Ishikawa (cell line): ENCODE results near the gene SRD5A1.

Experiments
- CEBPB ChIP-seq: IDR thresholded peaks from 2 replicates; pipeline ENCODE4 v1.6.1; 2012
- CREB1 ChIP-seq: IDR thresholded peaks from 2 replicates; pipeline ENCODE4 v1.6.1; 2012; ENCODE audit warnings: low read depth
- EGR1 ChIP-seq: IDR thresholded peaks from 2 replicates; pipeline ENCODE4 v1.6.1; 2012
- EP300 ChIP-seq: IDR thresholded peaks from 2 replicates; pipeline ENCODE4 v1.6.1; 2012; ENCODE audit warnings: borderline replicate concordance
- FOXM1 ChIP-seq: IDR thresholded peaks from 2 replicates; pipeline ENCODE4 v1.6.1; 2012; ENCODE audit warnings: low read depth, borderline replicate concordance
- NFIC ChIP-seq: IDR thresholded peaks from 2 replicates; pipeline ENCODE4 v1.6.1; 2012
- RAD21 ChIP-seq: IDR thresholded peaks from 2 replicates; pipeline ENCODE4 v1.6.1; 2012; ENCODE audit warnings: low read depth
- TAF1 ChIP-seq: IDR thresholded peaks from 2 replicates; pipeline ENCODE4 v1.6.1; 2012; ENCODE audit warnings: low read depth, mild to moderate bottlenecking
- TCF12 ChIP-seq: IDR thresholded peaks from 2 replicates; pipeline ENCODE4 v1.6.1; 2012; ENCODE audit warnings: low read depth
- TEAD4 ChIP-seq: IDR thresholded peaks from 2 replicates; pipeline ENCODE4 v1.6.1; 2012
- YY1 ChIP-seq: IDR thresholded peaks from 2 replicates; pipeline ENCODE4 v1.6.1; 2012; ENCODE audit warnings: low read depth
- ZBTB7A ChIP-seq: IDR thresholded peaks from 2 replicates; pipeline ENCODE4 v1.6.1; 2012; ENCODE audit warnings: low read depth
- TF ChIP-seq, protein P1 (sequence below): IDR thresholded peaks from 2 replicates; pipeline ENCODE4 v1.6.1; 2012; ENCODE audit warnings: low read depth, mild to moderate bottlenecking
- TF ChIP-seq, protein P2 (sequence below): IDR thresholded peaks from 2 replicates; pipeline ENCODE4 v1.6.1; 2012
- TF ChIP-seq, protein P3 (sequence below): IDR thresholded peaks from 2 replicates; pipeline ENCODE4 v1.6.1; 2012

SRD5A1 gene

DNA sequence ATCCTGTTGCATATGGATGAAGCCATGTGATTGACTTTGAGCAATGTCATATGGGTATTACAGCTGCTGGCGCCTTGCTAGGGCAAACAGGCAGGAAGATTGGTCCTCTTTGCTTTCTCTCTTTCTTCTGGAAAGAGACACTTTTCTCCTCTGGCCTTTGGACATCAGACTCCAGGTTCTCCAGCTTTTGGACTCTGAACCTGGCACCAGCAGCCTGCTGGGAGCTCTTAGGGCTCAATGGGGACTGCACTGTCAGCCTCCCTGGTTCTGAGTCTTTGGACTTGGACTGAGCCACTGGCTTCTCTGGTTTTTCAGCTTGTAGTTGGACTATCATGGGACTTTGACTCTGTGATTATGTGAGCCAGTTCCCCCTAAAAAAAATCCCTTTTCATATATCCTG, 45.1 kb downstream of the SRD5A1 start:
- TF ChIP-seq CREB1 (no peak), TAF1 (no peak), EP300 (no peak), RAD21 (no peak), NFIC (no peak), EGR1 (no peak), CEBPB (no peak), FOXM1 (no peak), TCF12 (no peak), TEAD4 (no peak)
- TF ChIP-seq, protein P1, sequence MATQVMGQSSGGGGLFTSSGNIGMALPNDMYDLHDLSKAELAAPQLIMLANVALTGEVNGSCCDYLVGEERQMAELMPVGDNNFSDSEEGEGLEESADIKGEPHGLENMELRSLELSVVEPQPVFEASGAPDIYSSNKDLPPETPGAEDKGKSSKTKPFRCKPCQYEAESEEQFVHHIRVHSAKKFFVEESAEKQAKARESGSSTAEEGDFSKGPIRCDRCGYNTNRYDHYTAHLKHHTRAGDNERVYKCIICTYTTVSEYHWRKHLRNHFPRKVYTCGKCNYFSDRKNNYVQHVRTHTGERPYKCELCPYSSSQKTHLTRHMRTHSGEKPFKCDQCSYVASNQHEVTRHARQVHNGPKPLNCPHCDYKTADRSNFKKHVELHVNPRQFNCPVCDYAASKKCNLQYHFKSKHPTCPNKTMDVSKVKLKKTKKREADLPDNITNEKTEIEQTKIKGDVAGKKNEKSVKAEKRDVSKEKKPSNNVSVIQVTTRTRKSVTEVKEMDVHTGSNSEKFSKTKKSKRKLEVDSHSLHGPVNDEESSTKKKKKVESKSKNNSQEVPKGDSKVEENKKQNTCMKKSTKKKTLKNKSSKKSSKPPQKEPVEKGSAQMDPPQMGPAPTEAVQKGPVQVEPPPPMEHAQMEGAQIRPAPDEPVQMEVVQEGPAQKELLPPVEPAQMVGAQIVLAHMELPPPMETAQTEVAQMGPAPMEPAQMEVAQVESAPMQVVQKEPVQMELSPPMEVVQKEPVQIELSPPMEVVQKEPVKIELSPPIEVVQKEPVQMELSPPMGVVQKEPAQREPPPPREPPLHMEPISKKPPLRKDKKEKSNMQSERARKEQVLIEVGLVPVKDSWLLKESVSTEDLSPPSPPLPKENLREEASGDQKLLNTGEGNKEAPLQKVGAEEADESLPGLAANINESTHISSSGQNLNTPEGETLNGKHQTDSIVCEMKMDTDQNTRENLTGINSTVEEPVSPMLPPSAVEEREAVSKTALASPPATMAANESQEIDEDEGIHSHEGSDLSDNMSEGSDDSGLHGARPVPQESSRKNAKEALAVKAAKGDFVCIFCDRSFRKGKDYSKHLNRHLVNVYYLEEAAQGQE: no peak
- TF ChIP-seq, protein P2, sequence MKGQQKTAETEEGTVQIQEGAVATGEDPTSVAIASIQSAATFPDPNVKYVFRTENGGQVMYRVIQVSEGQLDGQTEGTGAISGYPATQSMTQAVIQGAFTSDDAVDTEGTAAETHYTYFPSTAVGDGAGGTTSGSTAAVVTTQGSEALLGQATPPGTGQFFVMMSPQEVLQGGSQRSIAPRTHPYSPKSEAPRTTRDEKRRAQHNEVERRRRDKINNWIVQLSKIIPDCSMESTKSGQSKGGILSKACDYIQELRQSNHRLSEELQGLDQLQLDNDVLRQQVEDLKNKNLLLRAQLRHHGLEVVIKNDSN: no peak
- TF ChIP-seq, protein P3, sequence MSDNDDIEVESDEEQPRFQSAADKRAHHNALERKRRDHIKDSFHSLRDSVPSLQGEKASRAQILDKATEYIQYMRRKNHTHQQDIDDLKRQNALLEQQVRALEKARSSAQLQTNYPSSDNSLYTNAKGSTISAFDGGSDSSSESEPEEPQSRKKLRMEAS: no peak

DNA sequence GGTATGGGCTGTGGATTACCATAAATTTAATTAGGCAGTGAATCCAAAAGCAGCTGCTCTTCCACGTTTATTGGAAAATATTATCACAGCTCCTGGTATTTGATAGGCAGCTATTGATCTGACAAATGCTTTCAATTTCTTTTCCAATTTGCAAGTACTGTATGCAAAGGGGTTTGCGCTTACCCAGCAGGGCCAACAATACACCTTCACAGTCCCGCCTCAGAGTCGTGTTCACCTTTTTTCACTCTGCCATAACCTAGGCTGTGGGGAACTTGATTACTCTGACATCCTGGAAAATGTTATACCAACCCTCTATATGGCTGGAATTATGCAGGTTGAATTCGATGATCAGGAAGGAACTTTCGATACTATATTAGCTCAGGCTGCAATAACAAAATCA, 47.7 kb downstream of the SRD5A1 start:
- TF ChIP-seq EP300 (no peak), EGR1 (no peak), CEBPB (no peak), FOXM1 (no peak), YY1 (no peak), TAF1 (no peak), CREB1 (no peak), ZBTB7A (no peak), NFIC (no peak), TCF12 (no peak), TEAD4 (no peak), RAD21 (no peak)
- TF ChIP-seq, protein P1: no peak
- TF ChIP-seq, protein P2: no peak
- TF ChIP-seq, protein P3: no peak

DNA sequence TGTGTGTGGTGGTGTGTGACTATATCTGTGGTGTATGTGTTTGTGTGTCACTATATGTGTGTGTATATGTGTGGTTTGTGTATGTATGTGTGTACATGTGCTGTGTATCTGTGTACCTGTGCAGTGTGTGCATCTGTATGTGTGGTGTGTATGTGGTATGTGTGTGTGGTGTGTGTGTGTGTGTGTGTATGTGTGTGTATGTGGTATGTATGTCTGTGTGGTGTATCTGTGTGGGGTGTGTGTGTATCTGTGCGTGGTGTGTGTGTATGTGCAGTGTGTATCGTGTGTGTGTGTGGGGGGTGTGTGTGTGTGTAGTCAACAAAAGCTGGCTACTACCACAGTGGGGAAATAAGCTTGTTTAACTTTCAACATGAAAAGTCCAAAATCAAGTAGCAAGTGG, 48.4 kb downstream of the SRD5A1 start:
- no peak for TF ChIP-seq NFIC
- no peak for TF ChIP-seq TCF12
- TF ChIP-seq CEBPB: no peak
- TF ChIP-seq RAD21: no peak
- TF ChIP-seq EP300: no peak
- TF ChIP-seq, protein P2: no peak
- TF ChIP-seq EGR1: no peak
- no peak for TF ChIP-seq ZBTB7A

DNA sequence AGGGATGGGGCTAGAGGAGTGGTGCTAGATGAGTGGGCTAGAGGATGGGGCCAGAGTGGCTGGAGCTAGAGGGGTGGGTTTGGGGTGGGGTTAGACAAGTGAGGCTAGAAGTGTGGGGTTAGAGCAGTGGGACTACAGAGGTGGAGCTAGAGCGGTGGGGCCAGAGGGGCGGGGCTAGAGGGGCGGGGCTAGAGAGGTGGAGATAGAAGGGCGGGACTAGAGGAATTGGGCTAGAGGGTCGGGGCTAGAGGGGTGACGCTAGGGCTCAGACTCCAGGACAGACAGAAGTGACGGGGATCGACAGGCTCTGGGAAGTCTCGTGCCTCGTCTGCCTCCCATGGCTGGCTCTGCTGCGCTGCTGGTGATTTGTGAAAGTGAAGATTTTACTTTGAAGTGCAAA, 49.0 kb downstream of the SRD5A1 start:
- no peak for TF ChIP-seq FOXM1
- no peak for TF ChIP-seq RAD21
- TF ChIP-seq TCF12: no peak
- TF ChIP-seq, protein P1: no peak
- TF ChIP-seq TEAD4: no peak
- no peak for TF ChIP-seq EGR1
- no peak for TF ChIP-seq CEBPB
- no peak for TF ChIP-seq NFIC
- TF ChIP-seq EP300: no peak
- TF ChIP-seq, protein P2: no peak
- TF ChIP-seq CREB1: no peak
- no peak for TF ChIP-seq YY1
- no peak for TF ChIP-seq ZBTB7A
- TF ChIP-seq, protein P3: no peak
- no peak for TF ChIP-seq TAF1
